C4-2B (cell line): ENCODE data around the gene SLITRK2.

Experiments used
- ZFX ChIP-seq: fragments of 450-650 bp; IDR thresholded peaks from 2 replicates; pipeline ENCODE4 v1.6.1; 2017
- TF ChIP-seq, protein P1 (sequence below): fragments of 450-650 bp; conservative IDR thresholded peaks from 2 replicates; pipeline ENCODE4 v1.5.1; 2017; ENCODE audit warnings: mild to moderate bottlenecking

DNA sequence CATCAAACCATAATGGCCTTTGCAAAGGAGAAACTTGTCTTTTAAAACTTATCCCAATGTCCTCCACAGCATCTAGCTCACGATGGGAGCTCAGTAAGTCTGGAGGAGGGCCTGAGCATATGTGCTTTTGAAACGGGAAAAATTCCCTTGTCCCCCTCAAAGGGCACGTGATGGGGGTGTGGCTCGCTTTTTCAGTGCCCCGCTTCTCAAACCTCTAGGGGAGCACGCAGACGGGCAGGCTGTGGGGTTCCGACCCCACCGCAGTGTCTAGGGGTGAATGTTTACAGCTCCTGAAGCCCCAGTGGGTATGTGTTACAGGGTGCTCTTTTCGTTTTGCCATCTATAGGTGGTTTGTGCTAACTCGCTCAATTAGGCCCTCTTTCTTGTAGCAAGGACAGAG lies 31.2 kb downstream of the SLITRK2 start:
- no peak for TF ChIP-seq ZFX
- TF ChIP-seq, protein P1, sequence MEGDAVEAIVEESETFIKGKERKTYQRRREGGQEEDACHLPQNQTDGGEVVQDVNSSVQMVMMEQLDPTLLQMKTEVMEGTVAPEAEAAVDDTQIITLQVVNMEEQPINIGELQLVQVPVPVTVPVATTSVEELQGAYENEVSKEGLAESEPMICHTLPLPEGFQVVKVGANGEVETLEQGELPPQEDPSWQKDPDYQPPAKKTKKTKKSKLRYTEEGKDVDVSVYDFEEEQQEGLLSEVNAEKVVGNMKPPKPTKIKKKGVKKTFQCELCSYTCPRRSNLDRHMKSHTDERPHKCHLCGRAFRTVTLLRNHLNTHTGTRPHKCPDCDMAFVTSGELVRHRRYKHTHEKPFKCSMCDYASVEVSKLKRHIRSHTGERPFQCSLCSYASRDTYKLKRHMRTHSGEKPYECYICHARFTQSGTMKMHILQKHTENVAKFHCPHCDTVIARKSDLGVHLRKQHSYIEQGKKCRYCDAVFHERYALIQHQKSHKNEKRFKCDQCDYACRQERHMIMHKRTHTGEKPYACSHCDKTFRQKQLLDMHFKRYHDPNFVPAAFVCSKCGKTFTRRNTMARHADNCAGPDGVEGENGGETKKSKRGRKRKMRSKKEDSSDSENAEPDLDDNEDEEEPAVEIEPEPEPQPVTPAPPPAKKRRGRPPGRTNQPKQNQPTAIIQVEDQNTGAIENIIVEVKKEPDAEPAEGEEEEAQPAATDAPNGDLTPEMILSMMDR, result no peak
